Stimulated activated CD4-positive, alpha-beta T cell treated with anti-CD3 and anti-CD28 coated beads, Interleukin-1b, Interleukin-23, amount 100 ng/mL, for 48 hours (primary cell): ENCODE measurements around the gene CFAP410.

Experiments
- DNase-seq: peaks from one replicate; pipeline ENCODE4 v3.0.0-alpha.2; 2020

Gene CFAP410

DNA sequence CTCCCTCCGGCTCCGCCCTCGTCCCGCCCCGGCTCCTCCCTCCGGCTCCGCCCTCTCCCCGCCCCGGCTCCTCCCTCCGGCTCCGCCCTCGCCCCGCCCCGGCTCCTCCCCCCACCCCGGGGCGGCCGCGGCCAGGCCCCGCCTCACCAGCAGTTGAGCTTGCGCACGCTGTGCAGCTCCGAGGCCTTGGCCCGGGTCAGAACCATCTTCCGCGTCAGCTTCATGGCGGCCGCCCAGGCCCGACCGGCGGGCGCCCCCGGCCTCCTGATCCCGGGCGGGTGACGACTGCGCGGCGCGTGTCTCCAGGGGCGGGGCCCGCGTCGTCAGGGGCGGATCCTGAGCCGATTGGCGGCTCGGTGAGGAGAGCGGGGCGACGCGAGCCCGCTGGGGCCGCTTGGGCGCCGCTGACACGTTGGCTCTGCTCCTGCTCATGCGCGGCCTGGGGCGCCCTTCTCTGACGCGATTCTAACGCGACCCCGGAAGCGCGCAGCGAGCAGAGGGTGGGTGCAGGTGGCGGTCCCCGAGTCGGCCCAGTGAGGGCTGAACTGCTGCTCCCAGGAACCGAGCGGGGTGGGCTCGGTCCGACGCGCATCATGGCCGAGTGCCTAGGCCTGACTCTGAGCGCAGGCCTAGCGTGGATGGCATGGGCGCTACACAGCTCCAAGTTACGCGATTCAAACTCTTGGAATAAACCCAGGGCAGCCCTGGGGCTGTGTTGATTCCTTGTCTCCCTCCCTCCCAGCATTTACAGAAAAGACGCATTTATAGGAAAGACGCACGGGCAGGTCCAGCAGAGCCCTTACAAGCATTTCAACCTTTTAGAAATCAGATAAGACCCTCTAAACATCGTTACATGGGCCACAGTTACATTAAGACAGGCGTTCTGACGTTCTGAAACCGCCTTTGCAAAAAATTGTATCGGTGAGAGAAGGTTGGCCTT is at the start of gene CFAP410:
CFAP410 (minus strand) TSS at position 420 of the 940 bp plus-strand sequence; CDS start at position 224, 196 bp downstream.
- peak; percentile 96 for DNase-seq

DNA sequence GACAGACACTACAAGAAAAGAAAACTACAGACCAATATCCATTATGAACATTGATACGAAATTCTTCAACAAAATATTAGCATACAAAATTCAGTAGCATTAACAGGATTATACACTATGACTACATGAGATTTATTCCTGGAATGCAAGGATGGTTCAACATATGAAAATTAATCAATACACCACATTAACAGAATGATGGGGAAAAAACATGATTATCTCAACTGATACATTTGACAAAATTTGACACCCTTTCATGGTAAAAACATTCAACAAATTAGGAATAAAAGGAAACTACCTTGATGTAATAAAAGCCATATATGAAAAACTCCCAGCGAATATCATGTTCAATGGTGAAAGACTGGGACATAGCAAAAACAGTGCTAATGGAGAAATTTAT is 45.8 kb upstream of the CFAP410 start:
- no peak for DNase-seq

DNA sequence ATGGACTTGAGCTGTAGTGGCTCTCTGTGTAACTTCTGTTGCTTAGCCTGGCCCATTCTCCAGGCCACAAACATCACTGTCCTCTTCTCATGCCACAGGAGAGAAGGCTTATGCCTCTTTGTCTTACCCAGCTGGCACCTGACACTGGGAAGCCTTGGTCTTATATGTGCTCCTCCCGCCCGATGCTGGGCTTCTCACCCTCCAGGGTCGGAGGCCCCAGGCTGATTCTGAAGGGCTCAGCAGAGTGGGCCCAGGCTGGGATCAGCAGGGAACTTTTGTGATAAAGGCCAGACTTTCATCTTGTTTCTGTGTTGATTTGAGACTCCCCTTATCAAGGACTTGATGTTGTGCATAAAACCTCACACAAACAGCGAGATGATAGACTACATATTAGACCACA is 44.0 kb upstream of the CFAP410 start:
- DNase-seq: no peak

DNA sequence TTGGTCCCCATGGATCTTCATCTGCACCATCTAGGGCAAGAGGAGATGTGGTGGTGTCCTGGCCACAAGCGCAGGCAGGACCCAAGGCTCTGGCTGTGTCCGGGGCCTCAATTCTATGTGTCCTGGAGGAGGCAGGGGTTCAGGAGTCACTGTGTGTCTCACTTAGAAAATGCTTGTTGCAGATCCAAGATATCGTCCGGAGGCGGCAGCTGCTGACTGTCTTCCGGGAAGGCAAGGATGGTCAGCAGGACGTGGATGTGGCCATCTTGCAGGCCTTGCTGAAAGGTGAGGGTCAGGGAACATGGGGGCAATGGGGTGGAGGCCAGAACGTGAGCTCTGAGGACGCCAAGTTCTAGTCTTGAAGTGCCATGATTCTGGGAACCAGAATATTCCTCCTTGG is 43.3 kb upstream of the CFAP410 start:
- no peak for DNase-seq

DNA sequence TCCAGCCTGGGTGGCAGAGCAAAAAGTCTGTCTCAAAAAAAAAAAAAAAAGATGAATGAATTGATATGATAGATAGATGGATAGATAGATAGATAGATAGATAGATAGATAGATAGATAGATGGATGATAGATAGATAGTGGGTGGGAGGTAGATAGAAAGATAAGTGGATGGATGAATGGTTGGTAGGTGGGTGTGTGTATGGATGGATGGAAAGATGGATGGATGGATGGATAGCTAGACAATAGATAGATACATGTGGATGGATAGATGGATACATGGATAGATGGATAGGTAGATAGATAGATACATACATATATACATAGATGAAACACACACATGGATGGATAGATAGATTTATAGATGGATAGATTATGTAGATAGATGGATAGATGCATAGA is 42.7 kb upstream of the CFAP410 start:
- DNase-seq: no peak

DNA sequence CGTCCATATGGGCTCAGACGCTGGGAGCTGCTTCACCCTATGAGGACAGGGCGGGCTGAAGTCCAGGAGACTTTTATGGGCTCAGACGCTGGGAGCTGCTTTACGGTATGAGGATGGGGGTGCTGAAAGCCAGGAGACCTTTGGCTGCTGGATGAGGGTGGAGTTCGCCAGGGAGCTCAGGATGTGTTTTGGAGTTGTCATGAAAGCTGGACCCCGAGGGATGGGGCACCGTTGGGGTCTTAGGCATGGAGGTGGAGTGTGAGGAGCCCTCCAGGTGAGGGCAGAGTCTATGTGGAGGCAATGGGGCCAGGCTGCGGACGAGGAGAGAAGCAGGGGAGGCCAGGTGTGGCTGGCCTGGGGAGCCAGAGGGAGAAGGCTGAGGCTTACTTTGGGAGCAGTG is 41.7 kb upstream of the CFAP410 start:
- no peak for DNase-seq

DNA sequence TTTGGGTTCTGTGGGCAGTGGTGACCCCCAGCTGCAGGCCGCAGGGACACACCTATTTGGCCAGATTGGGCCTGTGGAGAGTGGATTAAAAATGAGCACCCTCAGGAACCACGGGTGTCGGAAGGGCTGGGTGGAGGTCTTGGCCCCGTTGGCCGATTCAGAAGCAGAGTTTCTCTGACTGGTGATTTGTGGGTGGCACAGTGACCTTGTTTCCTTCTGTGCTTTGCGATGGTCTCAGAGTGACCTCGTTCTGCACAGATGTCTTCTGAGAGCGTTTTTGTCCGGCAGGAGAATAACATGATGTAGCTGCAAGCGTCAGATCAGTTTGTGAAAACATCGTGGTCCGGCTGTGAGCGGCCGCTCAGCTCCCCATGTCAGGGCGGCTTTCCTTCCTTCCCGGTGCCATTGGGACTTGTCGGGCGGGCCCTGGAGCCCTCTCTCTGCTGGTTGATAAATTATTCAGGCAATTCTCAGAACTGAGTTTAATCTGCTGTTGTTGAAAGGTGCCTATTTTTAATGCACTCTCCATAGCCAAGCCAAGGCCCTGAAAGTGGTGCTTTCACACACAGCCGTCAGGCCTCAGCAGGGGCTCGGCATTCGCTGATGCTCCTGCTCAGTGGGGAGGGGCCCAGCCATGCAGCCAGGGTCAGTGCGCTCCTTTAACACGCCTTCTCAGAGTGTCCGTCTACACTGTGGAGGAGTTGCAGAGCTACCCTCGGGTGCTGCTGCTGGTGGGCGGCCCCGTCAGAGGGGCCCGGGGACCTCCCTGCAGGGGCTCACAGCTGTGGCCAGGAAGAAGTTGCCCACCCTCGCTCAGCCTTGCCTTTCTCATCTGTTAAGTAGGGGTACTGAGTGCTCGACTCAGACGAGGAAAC is 41.0 kb upstream of the CFAP410 start:
- DNase-seq: no peak

DNA sequence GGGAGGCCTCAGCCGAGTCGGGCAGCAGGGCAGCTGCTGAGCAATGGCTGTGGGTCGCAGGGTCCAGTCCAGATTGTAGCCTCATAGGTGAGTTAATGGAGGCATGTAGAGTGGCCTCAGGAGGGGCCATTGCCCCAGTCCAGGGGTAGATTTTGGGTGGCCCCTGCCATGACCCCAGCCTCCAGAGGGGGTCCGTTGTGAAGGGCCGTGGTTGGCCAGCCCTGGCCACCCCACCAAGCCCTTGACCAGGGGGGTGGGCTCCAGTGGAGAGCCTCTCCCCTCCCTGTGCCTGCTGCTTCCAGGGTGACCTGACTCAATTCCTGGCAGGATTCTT is 40.3 kb upstream of the CFAP410 start:
- no peak for DNase-seq

DNA sequence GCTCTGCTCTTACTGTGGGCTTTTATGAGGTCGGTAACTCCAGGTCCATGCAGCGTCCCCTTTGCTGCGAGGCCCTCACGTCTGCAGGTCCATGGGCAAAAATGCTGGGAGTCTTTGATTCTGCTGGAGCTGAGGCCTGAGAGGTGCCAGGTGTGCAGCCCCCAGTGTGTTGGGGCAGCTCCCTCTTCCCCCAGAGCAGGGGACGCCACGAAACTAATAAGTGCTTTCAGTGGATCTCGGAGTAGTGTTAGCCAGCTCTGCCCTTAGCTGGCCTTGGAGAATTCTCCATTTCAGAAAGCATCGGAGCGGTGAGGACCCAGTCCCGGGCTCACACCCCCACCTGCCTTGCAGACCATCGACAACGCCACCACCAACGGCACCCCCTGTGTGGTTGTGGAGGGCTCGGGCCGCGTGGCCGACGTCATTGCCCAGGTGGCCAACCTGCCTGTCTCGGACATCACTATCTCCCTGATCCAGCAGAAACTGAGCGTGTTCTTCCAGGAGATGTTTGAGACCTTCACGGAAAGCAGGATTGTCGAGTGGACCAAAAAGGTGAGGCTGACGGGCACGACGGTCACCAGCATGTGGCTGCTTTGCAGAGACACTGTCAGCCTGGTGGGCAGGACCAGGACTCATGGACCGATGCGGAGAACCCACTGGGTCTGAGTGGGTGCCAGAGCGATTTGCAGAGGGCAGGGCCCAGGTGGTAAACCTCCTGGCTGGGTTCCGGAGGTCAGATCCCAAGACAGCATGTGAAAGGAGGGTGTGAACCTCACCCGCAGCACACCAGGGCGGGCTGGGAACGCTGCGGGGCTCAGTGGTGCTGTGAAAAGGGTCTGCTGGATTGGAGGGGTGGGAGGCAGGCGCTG is 39.7 kb upstream of the CFAP410 start:
- no peak for DNase-seq

DNA sequence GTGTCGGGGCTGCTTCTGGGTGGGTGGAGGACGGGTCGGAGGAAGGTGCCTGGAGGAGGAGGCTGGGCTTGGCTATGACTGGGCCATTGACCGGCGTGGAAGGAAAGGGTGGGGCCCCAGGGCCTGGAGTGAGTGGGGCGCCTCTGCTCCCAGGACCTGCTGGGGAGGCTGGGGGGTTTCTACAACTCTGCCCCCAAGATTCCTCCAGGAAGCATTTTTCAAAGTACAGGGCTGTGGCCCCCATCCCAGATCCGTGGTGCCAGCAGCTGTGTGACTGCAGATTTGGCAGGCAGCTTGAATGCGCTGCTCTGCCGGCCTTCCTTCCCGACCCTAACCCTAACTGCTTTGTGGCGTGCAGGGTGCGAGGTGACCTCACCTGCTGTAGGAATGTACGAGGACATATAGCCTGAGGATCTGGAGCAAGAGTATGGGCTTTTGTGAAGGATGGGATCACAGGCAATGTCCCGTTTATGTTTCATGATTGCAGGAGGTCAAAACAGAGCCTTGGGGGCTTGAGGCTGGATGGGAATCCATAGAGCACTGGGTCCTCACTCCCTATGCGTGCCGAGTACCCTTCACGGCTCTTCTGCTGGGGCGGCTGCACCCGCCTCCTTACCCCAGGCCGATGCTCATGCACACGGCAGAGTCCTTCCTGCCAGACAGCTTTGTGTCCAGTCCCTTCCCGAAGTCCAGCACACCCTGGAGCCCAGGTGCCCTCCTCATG is 38.9 kb upstream of the CFAP410 start:
- DNase-seq: no peak

DNA sequence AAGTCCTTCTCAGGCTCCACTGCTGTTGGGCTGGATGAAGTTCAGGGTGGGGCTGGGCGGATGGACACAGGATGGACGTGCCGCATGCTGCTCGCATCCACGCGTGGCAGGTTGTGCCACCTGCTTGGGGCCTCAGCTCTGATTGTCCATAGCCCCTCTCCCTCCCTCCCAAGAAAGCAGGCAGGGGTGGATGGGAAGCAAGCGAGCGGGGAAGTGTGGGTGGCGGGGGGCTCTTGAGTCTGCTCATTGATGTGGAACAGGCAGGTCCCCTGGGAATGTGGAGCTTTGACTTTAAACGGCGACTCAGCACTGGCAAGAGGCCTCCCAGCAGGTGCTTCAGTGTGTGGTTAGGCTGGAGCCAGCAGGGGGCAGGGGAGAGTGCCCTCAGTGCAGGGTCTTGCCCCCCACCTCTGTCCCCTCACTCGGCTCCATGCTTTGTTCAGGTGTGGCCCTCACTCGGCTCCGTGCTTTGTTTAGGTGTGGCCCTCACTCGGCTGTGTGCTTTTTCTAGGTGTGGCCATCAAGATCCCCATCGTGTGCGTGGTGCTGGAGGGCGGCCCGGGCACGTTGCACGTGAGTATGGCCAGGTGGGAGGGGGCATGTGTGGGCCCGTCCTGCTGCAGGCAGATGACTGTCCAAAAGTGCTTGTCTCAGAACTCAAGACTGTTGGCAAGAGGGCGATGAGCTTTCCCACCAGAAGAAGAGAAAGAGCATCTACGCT is 38.2 kb upstream of the CFAP410 start:
- no peak for DNase-seq

DNA sequence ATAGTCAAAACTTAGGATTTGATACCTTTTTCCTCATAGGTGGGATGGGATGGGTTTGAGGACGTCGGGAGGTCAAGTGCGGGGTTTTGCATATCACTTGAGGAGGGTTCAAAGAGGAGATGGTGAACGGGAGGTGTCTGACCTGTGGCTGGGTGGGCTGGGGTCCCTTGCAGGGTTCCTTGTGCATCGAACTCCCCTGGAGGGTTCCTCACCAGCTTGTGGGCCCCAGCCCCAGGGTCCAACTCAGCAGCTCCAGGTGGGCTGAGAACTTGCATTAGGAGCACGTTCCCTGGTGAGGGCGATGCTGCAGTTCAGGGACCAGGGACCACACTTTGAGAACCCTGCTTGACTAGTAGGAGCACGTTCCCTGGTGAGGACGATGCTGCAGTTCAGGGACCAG is 37.4 kb upstream of the CFAP410 start:
- DNase-seq: no peak

DNA sequence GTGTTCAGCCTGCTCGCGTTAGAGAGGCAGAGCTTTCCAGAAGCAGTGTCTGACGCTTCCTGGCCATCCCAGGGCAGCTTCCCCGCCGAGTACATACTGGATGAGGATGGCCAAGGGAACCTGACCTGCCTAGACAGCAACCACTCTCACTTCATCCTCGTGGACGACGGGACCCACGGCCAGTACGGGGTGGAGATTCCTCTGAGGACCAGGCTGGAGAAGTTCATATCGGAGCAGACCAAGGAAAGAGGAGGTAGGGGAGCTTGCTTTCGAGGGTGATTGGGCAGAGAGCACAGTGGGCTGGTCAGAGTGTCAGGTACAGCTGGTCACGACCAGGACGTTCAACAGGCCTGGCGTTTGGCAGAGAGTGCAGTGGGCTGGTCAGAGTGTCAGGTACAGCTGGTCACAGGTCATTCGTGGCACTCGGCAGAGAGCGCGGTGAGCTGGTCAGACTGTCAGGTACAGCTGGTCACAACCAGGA is 36.6 kb upstream of the CFAP410 start:
- DNase-seq: no peak

DNA sequence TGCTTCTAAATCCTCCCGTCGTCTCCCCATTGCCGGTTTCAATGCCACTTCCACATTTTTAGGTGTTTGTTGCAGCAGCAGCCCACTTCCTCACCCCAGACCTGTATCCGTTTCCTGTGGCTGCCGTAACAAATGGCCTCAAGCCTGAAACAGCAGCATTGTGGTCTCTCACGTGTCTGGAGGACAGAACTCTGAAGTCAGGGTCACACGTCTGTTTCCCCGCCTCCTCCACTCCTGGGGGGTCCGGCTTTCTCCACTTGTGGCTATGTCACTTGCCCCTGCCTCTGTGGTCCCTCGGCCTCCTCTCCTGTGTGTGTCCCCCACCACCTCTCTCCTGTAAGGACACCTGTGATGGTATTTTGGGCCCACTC is 36.1 kb upstream of the CFAP410 start:
- no peak for DNase-seq

DNA sequence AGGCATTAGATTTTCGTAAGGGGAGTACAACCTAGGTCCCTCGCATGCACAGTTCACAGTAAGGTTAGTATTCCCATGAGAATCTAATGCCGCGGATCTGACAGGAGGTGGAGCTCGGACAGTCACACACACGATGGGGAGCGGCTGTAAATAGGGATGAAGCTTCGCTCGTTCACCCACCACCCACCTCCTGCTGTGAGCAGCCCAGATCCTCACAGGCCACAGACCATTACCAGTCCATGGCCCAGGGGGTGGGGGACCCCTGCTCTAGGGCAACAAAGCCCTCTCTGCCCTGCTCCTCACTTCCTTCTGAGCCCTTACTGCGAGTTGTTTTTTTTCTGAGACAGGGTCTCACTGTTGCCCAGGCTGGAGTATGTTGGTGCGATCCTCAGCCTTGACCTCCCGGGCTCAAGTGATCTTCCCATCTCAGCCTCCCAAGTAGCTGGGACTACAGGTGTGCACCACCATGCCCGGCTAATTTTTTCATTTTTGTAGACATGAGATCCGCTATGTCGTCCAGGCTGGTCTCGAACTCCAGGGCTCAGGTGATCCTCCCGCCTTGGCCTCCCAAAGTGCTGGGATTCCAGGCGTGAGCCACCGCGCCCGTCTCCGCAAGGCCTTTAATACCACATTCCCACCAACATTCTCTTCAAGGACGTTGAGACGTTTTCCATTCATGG is 35.6 kb upstream of the CFAP410 start:
- DNase-seq: no peak

DNA sequence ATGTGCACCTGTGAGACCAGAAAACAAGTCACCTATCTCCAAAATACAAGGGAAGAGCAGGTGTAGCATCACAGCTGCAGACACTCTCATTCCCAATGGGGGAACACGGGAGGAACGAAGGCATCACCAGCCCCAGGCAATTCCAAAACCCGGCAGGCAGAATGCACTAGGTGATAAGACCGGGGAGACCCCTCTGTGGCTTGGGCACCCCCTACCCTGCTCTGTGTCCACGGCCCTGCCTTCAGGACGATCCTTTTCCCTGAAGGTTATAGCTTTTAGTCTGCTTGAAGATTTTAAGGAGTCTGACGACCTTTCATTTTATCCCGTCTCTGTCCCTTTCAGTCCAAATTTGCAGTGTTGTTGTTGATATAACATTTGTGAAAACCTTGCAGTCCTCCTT is 33.4 kb upstream of the CFAP410 start:
- DNase-seq: no peak

DNA sequence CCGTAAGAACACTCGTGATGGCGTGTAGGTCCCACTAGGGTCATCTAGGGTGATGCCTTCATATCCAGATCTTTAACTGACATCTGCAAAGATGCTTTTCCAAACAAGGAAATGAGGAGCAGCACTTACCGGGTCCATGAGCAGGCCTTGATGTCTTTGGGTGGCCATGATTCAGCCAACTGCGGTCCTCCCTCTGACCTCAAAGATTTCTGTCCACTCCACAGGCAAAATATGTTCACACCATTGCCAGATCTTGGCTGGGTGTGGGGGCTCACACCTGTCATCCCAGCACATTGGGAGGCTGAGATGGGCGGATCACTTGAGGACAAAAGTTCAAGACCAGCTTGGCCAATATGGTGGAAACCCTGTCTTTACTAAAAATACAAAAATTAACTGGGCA is 32.4 kb upstream of the CFAP410 start:
- no peak for DNase-seq

DNA sequence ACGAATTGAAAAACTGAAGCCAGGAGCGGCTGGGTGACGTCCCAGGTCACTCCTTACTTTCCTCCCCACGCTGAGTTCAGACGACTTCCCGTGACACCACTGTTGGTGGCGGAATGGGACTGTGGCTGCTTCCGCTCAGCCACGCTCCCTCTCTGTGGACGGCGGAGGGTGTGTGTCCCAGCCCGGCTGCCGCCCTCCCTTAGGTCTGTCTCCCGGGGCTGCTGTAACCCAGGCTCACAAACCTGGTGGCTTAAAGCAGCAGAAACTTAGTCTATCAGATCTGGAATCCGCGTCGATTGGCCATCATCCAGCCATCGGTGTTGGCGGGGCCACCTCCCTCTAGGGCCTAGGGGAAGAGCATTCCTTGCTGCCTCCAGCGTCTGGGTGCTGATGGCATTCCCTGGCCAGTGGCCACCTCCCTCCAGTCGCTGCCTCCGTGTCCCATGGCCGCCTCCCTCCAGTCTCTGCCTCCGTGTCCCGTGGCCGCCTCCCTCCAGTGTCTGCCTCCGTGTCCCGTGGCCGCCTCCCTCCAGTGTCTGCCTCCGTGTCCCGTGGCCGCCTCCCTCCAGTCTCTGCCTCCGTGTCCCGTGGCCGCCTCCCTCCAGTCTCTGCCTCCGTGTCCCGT is 31.7 kb upstream of the CFAP410 start:
- no peak for DNase-seq

DNA sequence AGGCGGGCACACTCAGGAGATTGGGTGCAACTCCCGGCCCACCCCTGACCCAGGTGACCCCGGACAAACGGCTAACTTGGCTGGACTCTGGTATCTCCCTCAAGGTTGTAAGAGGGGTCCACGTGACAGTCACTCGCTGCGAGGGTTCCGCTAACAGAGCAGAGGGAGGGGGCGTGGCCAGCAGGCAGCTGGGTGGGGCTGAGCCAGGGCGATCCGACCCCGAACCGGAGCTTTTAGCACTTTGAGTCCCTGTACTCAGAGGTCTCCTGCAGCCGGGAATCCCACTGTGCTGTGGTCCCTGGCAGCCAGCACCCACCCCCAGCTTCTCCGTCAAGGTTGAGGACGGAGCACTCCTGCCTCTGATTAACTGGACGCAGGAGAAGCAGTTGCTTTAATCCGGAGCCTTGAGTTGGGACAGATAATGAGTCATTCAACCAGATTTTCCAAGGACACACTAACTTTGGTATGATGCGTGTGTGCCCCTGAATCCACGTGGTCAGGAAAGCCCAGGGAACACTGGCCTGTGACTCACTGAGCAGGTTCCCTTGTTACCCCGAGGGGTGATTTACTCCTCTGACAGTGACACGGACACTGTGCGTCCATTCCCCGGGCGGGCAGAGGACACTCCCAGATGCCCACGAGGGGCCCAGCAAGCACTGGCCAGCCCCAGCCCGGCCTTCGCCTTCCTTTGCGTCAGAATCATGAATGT is 31.0 kb upstream of the CFAP410 start:
- no peak for DNase-seq
